IgD-negative memory B cell (primary cell): ENCODE measurements around the gene PSMG3. TPM values are rescaled to one million over a fixed set of nuclear protein-coding genes. Genes with fewer than 3 reads are reported as not detected.
A peak's percentile ranks its signal among the peaks of the same experiment; 100 is the strongest.

Experiments used
- H3K27ac Mint-ChIP-seq, 3 donors: one replicate each; pipeline ENCODE4 v1.8.0; 2020 to 2022; ENCODE audit warnings: mild to moderate bottlenecking in 3 of 3, mixed read lengths in 3 of 3, moderate library complexity in 1 of 3
- H3K27me3 Mint-ChIP-seq: one replicate; pipeline ENCODE4 v1.8.0; 2021; ENCODE audit warnings: mixed read lengths
- H3K36me3 Mint-ChIP-seq: one replicate; pipeline ENCODE4 v1.8.0; 2020; ENCODE audit warnings: mild to moderate bottlenecking, mixed read lengths
- H3K4me1 Mint-ChIP-seq, 3 donors: one replicate each; pipeline ENCODE4 v1.8.0; 2020 to 2022; ENCODE audit warnings: mixed read lengths in 3 of 3, mild to moderate bottlenecking in 1 of 3
- H3K4me3 Mint-ChIP-seq, 4 donors: one replicate each; pipeline ENCODE4 v1.8.0; 2020 to 2022; ENCODE audit warnings: mild to moderate bottlenecking in 4 of 4, mixed read lengths in 4 of 4, moderate library complexity in 3 of 4
- H3K9me3 Mint-ChIP-seq, 3 donors: one replicate each; pipeline ENCODE4 v1.8.0; 2020 to 2021; ENCODE audit warnings: mixed read lengths in 3 of 3, mild to moderate bottlenecking in 1 of 3
- polyA plus RNA-seq: library from polyadenylated mRNA; unstranded; fragments of 300-500 nt; fragmentation: Illumina TruSeq; gene quantifications from one replicate; pipeline ENCODE4 v1.2.3, GENCODE V29; 2021

Gene PSMG3
- polyA plus RNA-seq, 1 donor from 2014 or later: 42.5 TPM

DNA sequence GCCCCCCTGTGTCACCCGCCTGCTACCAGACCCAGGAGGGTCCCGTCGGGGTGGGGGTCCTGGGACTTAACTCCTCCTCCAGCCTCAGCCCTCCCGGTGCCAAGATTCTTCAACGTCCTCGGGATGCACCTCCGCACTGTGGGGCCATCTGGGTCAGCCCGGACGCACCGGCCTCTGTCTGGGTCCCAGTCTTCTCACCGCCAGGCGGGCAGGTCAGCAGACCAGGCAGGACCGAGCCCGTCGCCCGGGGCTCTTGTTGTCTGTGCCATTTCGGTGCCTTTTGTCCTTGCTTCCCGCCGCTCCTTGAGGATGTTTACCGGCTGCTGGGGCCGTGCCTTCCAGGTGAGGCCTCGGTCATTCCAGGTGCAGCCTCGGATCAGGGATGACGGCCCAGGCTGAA is 32.1 kb upstream of the PSMG3 start:
- H3K4me3 Mint-ChIP-seq: no peak overlapping the region
- H3K27me3 Mint-ChIP-seq: peaks cover 4% of the 10 kb centered on the region
- no peaks in the 10 kb centered on the region for H3K4me1 Mint-ChIP-seq
- no peaks in the 10 kb centered on the region for H3K36me3 Mint-ChIP-seq
- H3K27ac Mint-ChIP-seq: no peak overlapping the region
- no peaks in the 10 kb centered on the region for H3K9me3 Mint-ChIP-seq

DNA sequence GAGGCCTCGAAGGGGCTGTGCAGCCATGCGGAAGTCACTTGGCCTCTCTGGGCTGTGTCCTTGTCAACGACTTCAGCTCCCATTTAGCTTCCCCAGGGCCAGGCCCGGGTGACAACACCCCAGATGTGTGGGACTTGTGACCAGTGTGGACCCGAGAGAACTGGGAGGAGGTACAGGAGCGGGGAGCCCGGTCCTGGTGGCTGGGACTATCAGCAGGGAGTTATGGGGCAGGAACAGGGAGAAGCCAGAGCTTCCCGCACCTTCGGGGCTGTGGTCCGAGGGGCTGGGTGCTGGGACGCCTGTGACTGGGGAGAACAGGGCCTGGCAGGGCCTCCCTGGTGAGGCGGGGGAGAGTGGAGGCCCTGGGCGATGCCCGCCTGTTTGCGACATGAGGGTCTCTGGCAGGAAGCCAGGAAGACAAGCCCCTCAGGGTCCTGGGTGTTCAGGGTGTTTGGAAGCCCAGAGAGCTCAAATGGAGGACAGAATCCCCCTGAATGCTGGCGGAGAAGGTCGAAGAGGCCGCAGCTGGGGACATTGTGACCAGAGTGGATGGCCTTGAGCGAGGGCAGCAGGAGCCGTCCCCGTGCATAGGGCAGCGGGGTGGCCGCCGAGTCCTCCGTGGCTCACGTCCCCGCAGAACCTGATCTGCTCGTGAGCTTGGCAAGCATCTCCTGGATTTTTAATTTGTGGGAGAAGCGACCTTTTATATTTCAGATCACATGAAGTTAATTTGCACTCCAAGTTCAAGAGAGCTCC is 30.0 kb upstream of the PSMG3 start:
- Mint-ChIP-seq H3K9me3 (no peaks in the 10 kb centered on the region), H3K27ac (no peak overlapping the region), H3K4me3 (no peak overlapping the region), H3K4me1 (no peaks in the 10 kb centered on the region), H3K27me3 (peaks cover 13% of the 10 kb centered on the region), H3K36me3 (no peaks in the 10 kb centered on the region)

DNA sequence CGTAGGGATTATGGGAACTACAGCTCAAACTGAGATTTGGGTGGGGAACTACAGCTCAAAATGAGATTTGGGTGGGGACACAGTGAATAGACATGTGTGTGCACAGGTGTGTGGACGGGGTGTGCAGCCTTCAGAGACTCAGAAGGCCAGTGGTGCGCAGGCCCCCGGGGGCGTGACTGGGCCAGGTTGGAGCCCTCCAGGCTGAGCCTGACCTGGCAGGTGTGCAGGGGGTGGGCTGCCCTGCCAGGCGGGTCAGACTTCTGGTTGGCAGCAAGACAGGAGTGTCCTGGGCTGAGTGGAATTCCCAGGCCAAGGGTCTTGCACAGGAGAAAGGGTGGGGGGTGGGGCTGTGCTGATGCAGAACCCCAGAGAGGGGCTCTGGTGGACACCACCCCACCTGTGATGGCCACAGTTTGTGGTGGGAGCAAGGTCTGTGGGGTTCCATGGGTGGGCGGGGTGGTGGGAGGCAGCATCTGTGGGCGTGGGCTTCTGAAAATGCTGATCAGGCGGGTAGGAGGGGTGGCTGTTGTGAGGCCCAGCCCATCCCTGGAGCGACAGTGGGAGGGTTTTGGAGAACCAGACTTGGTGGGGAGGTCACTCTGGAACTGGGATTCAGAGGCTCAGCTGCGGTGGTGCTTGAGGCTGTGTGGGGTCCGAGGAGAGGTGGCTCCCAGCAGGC is 29.3 kb upstream of the PSMG3 start:
- H3K36me3 Mint-ChIP-seq: no peaks in the 10 kb centered on the region
- peaks cover 12% of the 10 kb centered on the region for H3K27me3 Mint-ChIP-seq
- H3K9me3 Mint-ChIP-seq: no peaks in the 10 kb centered on the region
- no peaks in the 10 kb centered on the region for H3K4me1 Mint-ChIP-seq
- H3K27ac Mint-ChIP-seq: no peak overlapping the region
- H3K4me3 Mint-ChIP-seq: no peak overlapping the region

DNA sequence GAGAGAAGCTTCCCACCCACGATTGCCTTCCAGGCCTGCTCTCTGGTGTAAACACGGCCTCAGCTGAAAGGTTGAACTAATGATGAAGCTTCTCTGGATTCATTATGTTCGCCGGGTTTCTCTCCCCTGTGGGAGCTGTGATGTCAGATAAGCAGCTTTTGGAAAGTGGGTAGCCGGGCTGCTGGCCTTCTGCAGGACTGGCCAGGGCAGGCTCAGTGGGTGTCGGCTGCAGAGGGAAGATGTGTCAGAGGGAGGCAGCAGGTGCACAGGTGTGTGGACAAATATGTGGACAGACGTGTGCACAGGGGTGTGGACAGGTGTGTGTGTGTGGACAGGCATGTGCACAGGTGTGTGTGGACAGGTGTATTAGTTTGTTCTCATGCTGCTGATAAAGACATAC is 28.5 kb upstream of the PSMG3 start:
- H3K27me3 Mint-ChIP-seq: peaks cover 12% of the 10 kb centered on the region
- no peak overlapping the region for H3K27ac Mint-ChIP-seq
- no peak overlapping the region for H3K4me3 Mint-ChIP-seq
- H3K36me3 Mint-ChIP-seq: no peaks in the 10 kb centered on the region
- H3K4me1 Mint-ChIP-seq: peaks cover 0 to under 1% (median 0%) of the 10 kb centered on the region in 3 donors
- no peaks in the 10 kb centered on the region for H3K9me3 Mint-ChIP-seq

DNA sequence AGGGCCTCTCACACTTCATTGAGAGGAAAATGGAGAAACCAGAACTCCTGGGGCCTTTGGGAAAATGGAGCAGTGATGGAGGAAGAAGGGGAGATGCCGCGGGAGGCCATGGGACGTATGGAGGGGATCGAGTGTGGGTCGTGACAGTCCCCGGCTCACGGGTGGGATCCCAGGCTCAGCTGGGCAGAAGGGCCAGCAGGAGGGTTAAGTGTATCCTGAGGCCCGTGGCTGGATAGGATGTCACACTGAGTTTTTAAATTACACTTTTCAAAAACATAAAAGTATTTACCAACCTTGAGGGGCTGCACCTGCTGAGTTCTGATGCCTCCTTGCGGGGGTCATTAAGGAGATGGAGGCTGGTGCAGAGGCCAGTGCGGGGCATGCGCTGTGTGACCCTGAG is 28.0 kb upstream of the PSMG3 start:
- no peaks in the 10 kb centered on the region for H3K9me3 Mint-ChIP-seq
- H3K4me3 Mint-ChIP-seq: no peak overlapping the region
- no peak overlapping the region for H3K27ac Mint-ChIP-seq
- H3K36me3 Mint-ChIP-seq: no peaks in the 10 kb centered on the region
- peaks cover 16% of the 10 kb centered on the region for H3K27me3 Mint-ChIP-seq
- peaks cover 0 to 4% (median 1%) of the 10 kb centered on the region in 3 donors for H3K4me1 Mint-ChIP-seq

DNA sequence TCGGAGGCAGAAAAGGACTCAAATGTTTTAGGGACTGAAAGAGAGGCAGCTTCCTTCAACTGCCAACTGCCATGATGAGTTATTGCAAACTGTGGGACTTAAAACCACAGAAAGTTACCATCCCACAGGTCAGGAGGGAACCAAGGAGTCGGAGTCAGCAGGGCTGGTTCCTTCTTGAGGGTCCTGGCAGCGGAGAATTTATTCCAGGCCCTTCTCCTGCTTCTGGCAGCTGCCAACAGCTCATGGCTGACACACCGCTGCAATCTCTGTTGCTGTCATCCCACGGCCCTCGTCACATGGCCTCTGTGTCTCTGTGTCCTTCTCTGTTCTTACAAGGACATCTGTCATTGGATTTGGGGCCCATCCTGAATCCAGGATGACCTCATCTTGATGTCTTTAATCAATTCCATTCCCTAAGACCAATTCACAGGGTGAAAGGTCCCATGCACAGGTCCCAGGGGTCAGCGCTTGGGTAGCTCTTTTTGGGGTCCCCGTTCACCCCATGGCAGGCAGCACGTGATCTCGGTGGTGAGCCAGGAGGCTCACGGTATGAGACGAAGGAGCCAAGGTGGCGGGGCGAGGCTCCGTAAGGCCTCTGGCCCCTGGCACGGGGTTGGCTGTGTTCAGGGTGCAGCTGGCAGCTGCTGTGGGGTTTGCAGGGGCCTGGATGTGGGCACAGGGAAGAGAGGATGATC is 27.4 kb upstream of the PSMG3 start:
- Mint-ChIP-seq H3K27ac (no peak overlapping the region), H3K36me3 (no peaks in the 10 kb centered on the region), H3K9me3 (no peaks in the 10 kb centered on the region), H3K4me3 (no peak overlapping the region), H3K27me3 (peaks cover 21% of the 10 kb centered on the region), H3K4me1 (peaks cover 0 to 7% (median 4%) of the 10 kb centered on the region in 3 donors)

DNA sequence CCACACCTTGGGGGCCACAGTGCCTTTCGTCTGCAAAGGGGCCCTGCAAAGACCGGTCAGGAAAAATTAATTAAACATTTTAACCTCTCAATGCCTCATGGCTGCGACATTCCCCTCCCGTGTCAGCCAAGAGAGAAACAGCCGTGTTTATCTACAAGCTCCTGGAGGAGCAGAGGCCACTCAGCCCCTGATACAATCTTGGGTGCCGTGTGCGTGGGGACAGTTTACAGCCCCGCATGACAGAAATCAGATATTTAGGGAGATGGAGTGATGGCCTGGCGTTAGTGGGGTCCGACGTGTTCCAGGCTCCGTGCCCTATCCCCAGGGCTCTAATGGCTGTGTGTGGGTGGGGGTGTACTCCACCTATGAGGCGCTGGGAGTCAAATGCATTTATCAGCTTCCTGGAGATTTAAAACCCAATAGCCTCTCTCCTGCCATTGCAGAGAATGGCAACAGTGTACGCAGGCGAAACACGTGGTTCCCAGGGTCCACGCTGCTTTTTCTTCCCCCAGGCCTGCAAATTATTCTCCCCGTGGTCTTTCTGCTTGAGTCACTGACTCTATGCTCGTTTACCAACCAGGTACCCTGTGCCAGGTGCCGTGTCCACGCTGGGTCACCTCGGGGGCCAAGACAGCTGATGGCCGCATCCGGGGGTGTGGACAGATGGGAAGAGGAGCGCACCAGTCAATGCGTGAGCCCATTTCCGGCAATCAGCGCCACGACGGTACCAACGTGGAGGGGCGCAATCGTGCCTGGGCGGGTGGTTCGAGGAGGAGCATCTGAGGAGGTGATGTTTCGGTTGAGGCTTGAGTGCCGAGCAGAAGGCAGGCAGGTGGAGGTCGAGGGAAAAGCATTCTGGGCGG is 26.6 kb upstream of the PSMG3 start:
- Mint-ChIP-seq H3K4me3 (no peak overlapping the region), H3K27me3 (peaks cover 28% of the 10 kb centered on the region), H3K36me3 (peaks cover 2% of the 10 kb centered on the region), H3K27ac (no peak overlapping the region), H3K9me3 (no peaks in the 10 kb centered on the region), H3K4me1 (peaks cover 5 to 14% (median 8%) of the 10 kb centered on the region in 3 donors)

DNA sequence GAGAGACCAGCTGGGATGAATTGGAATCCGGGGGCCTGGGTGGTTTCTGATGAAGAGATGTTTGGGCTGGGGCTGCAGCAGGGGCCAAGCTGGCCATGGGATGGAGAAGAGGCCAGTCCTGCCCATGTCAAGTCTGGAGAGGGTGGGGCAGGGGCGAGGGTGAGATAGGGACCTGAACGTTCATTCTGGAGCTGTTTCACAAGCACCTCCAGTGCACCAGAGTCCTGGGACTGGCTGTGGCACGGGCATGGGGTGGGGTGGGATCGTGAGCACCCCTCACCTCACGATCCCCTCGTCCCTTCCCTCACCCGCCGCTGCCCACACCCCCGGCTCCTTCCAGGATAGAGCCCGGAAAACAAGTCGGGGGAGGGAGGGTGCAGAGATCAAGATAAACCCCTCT is 25.8 kb upstream of the PSMG3 start:
- peaks cover 35% of the 10 kb centered on the region for H3K27me3 Mint-ChIP-seq
- peaks cover 8 to 15% (median 15%) of the 10 kb centered on the region in 3 donors for H3K4me1 Mint-ChIP-seq
- H3K4me3 Mint-ChIP-seq: no peak overlapping the region
- H3K27ac Mint-ChIP-seq: no peak overlapping the region
- peaks cover 2% of the 10 kb centered on the region for H3K36me3 Mint-ChIP-seq
- H3K9me3 Mint-ChIP-seq: no peaks in the 10 kb centered on the region

DNA sequence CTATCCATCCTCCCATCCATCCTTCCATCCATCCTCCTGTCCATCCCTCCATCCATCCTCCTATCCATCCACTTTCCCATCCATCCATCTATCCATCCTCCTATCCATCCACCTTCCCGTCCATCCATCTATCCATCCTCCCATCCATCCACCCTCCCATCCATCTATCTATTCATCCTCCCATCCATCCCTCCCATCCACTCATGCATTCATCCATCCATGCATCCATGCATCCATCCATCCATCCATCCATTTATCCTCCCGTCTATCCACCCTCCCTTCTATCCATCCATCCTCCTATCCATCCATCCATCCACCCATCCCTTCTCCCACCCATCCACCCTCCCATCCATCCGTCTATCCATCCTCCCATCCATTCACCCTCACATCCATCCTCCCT is 25.2 kb upstream of the PSMG3 start:
- Mint-ChIP-seq H3K36me3 (peaks cover 2% of the 10 kb centered on the region), H3K9me3 (no peaks in the 10 kb centered on the region), H3K4me3 (no peak overlapping the region), H3K27me3 (peaks cover 40% of the 10 kb centered on the region), H3K4me1 (peaks cover 11 to 15% (median 15%) of the 10 kb centered on the region in 3 donors), H3K27ac (no peak overlapping the region)

DNA sequence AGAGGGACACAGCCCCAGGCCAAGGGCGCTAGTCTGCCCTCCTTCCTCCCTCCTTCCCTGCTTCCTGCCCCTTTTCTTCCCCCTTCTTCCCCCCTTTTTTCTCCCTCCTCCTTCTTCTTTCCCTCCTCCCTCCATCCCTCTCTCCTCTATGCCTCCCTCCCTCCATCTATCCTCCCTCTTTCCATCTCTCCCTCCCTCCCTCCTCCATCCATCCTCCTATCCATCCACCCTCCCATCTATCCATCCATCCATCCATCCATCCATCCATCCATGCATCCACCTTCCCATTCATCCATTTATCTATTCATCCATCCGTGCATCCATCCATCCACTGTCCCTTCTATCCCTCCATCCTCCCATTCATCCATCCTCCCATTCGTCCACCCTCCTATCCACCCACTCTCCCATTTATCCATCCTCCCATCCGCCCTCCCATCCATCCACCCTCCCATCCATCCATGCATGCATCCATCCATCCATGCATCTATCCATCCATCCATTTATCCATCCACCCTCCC is 24.1 kb upstream of the PSMG3 start:
- Mint-ChIP-seq H3K9me3 (no peaks in the 10 kb centered on the region), H3K4me1 (peaks cover 11 to 15% (median 15%) of the 10 kb centered on the region in 3 donors), H3K27ac (no peak overlapping the region), H3K36me3 (peaks cover 2% of the 10 kb centered on the region), H3K27me3 (peaks cover 47% of the 10 kb centered on the region), H3K4me3 (no peak overlapping the region)

DNA sequence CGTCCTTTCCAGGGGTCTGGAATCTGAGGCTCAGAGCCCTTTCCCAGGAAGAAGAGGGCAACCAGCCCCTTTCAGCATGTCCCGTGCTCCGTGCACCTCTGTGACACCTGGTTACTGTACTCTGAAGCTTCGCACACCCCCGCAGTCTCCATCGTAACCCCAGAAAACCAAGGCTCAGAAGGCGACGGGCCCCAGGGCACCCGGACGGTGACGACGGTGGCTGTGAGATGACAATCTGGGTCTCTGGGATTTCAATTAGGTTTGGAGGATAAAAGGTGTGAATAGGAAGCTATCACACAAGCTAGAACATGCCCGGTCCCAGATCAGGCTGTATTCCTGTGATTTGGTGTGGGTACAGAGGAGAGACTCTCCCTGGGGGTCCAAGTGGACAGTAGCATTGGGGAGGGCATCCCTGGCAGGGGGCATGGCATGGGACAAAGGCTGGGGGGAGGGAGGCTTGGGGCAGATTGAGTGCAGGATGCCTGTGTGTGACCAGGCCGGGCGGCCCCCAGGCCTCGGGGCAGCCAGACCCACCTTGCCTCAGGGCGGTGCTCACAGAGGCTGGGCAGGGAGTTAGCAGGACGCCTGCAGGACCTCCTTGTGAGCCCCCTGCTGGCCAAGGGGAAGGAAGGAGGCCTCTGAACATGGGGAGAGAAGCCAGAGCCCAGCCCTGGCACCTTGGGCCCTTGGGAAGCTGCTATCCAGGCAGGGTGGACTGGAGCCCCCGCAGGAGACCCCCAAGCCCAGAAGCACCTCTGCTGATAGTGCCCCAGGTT is 23.4 kb upstream of the PSMG3 start:
- H3K9me3 Mint-ChIP-seq: no peaks in the 10 kb centered on the region
- peaks cover 11 to 15% (median 15%) of the 10 kb centered on the region in 3 donors for H3K4me1 Mint-ChIP-seq
- peaks cover 2% of the 10 kb centered on the region for H3K36me3 Mint-ChIP-seq
- H3K4me3 Mint-ChIP-seq: peak overlapping the region in 1 of 4 donors; percentile 71
- peaks cover 49% of the 10 kb centered on the region for H3K27me3 Mint-ChIP-seq
- H3K27ac Mint-ChIP-seq: no peak overlapping the region

DNA sequence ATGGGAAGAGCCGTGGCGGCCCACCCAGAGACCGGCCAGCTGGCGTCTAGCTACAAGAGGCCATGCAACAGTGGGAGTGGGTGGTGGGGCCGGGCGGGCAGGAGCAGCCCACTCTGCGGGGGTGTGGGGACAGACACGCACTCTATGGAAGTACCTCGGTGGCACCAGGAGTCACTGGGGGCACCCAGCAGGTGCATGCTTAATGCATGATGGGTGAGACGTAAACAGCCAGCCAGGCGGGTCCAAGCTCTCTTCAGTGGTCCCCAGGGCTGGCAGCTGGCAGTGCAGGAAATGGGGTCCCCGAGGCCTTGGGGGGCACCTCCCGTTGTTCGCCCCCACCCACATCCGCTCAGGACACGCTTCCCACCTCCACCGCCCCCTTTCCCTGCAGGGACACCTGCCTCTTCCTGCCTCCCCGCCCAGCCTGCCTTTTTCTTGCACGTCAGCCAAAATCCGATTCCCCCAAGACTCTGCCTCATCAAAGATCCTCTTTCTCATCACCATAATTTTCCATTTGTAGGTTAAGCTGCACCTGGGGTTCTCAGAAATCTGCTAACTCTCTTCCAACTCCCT is 22.6 kb upstream of the PSMG3 start:
- peaks cover 47% of the 10 kb centered on the region for H3K27me3 Mint-ChIP-seq
- no peak overlapping the region for H3K27ac Mint-ChIP-seq
- peak overlapping the region in 3 of 4 donors; percentile 44 to 83 (median 63) for H3K4me3 Mint-ChIP-seq
- peaks cover 2% of the 10 kb centered on the region for H3K36me3 Mint-ChIP-seq
- no peaks in the 10 kb centered on the region for H3K9me3 Mint-ChIP-seq
- peaks cover 11 to 15% (median 15%) of the 10 kb centered on the region in 3 donors for H3K4me1 Mint-ChIP-seq

DNA sequence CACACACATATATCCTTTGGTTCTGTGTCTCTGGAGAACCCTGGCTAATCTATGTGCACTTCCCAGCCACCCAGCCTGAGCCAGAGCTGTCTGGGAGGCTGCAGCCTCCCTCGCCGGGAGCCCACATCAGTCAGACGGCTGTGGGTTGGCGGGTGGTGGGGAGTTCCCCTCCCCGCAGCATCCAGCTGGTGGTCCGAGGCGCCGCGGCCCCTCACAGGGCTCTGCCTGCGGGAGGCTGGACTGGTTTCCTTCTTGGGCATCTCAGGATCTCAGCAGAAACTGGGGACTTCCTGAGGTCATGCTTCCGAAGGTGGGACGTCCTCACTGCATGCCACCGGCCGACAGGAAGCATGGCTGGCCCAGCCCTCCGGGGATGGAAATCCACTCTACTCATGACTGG is 22.0 kb upstream of the PSMG3 start:
- Mint-ChIP-seq H3K36me3 (peaks cover 2% of the 10 kb centered on the region), H3K9me3 (no peaks in the 10 kb centered on the region), H3K4me3 (peak overlapping the region in 2 of 4 donors; percentile 83 to 92), H3K27me3 (peaks cover 46% of the 10 kb centered on the region), H3K4me1 (peaks cover 11 to 15% (median 15%) of the 10 kb centered on the region in 3 donors), H3K27ac (peak overlapping the region in 1 of 3 donors; percentile 41)
